Activated CD8-positive, alpha-beta memory T cell treated with anti-CD3 and anti-CD28 coated beads, Interleukin-2, amount 50 U/mL, for 4 hours (primary cell): ENCODE data around the gene HM13.
A peak's percentile ranks its signal among the peaks of the same experiment; 100 is the strongest.
"Not testable (repeated sequence)": the region's sequence is repeated elsewhere in the genome, so short reads cannot be mapped to it uniquely, and the experiment has no call there.

Experiments used
- DNase-seq: peaks from one replicate; pipeline ENCODE4 v3.0.0-alpha.2; 2020

The HM13 gene

DNA sequence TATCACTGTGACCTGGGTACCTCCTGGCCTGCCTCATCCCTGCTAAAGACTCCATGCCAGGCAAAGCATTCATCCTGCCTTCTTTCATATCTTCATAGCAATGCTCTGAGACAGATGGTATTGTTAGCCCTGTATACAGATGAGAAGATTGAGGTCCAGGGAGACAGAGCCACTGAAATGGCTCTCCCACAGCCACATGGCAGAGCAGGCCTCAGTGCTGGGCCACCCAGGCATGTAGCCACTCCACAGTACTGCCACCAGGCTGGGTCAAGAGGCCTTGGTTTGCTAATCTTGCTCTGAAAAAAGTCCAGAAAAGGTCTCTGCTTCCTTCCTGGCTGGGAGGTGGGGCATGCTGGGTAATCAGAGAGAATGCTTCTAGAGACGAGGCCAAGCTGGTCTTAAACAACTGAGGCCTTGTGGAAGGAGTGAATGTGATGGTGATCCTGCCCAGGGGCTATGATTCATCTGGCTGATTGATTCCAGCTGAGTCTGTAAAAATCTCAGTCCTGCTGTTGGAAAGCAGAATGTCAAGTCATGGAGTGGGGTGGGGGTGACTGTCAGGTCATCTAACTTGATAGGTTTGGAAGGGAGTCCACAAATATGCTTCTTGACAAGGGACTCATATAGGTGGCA, 29.8 kb downstream of the HM13 start:
- no peak for DNase-seq

- DNase-seq, result no peak
These were observed 30.4 kb downstream of the HM13 start for GRCh38 chr20:31544600-31544999.

GRCh38 chr20:31545621-31546040, 31.4 kb downstream of the HM13 start:
- DNase-seq, result not testable (repeated sequence)

GRCh38 chr20:31547017-31547675, 32.9 kb downstream of the HM13 start:
- DNase-seq, result peak; percentile 79

GRCh38 chr20:31547720-31548298, 33.6 kb downstream of the HM13 start:
- no peak for DNase-seq

DNA sequence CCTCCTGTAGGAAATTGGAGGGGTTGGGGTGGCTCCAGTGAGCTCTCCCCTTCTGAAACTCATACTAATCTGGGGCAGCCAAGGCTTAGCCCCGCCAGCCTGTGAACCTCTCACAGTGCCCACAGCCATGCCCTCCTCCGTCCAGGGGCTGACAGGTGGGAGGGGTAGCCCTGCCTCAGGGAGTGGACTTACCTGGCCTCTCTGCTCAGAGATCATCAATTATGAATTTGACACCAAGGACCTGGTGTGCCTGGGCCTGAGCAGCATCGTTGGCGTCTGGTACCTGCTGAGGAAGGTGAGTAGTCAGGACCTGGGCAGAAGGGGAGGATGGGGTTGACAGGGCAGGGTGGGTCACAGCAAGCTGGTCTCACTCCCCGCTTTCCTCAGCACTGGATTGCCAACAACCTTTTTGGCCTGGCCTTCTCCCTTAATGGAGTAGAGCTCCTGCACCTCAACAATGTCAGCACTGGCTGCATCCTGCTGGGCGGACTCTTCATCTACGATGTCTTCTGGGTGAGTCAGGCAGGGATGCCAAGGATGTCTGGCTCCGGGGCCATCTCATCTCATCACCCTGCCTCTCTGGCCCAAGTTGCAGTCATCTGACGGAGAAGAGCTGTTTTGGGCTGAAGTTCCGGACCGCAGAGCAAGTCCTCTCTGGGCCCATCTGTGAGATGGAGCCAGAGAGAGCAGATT, 34.7 kb downstream of the HM13 start:
- DNase-seq, result no peak

GRCh38 chr20:31549513-31549880, 35.3 kb downstream of the HM13 start:
- no peak for DNase-seq

- DNase-seq, result no peak
These were observed 35.9 kb downstream of the HM13 start for GRCh38 chr20:31550099-31550498.

DNA sequence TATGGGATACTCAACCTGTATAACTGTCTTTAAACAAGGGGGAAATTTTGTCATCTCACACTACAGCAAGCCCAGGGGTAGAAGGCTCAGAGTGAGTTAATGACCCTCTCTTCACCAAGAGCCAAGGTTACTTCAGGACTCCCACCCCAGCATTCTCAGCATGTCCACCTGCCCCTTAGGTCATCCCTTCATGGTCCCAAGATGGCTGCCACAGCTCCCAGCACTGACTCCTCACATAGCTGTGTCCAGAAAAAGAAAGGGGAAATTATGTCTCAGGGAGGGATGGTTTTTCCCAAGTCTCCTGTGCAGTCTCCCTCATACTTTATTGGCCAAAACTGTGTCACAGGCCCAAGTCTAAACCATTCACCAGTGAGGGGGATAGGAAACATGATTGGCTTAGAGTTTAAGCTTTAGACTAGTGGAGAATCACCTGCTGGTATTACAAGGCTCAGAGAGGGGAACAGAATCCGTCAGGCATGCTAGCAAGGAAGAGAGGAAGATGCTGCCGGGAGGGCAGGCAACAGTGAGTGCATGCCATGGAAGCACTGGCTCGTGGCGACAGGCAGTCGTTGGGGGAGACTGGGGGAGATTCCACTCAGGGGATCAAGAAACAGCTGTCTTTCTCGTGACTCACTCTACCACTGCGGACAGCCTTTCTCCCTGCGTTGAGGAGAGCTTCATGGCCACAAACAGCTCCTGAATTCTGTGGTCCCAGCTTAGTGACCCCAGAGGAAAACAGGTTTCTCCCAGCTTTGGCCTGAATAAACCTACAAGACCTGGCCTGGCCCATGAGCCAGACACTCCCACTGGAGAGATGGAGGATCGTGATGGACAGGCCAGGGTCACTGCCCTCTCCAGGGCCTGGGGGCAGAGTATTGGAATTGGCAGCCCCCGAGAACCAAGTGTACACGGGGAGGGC, 37.2 kb downstream of the HM13 start:
- DNase-seq, result no peak

GRCh38 chr20:31555203-31555775, 41.0 kb downstream of the HM13 start:
- no peak for DNase-seq

DNA sequence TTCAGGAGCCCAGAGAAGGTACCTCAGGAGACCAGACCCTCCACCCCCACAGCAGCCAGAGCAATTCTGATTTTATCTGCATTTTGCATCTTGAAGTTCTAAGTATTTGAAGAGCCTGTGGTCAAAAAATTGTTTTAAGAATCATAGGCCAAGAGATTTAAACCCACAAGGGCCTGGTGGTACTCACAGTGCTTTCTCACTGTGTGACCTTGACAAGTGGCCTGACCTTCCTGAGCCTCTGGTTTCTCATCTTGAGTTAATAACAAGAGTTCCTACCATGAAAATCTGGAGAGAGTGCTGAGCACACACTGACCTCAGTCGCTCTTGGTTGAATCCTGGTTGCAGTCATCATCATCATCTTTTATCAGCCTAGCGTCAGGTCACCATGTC, 45.5 kb downstream of the HM13 start:
- DNase-seq, result no peak

GRCh38 chr20:31560094-31560745, 46.0 kb downstream of the HM13 start:
- DNase-seq, result peak; percentile 76

DNA sequence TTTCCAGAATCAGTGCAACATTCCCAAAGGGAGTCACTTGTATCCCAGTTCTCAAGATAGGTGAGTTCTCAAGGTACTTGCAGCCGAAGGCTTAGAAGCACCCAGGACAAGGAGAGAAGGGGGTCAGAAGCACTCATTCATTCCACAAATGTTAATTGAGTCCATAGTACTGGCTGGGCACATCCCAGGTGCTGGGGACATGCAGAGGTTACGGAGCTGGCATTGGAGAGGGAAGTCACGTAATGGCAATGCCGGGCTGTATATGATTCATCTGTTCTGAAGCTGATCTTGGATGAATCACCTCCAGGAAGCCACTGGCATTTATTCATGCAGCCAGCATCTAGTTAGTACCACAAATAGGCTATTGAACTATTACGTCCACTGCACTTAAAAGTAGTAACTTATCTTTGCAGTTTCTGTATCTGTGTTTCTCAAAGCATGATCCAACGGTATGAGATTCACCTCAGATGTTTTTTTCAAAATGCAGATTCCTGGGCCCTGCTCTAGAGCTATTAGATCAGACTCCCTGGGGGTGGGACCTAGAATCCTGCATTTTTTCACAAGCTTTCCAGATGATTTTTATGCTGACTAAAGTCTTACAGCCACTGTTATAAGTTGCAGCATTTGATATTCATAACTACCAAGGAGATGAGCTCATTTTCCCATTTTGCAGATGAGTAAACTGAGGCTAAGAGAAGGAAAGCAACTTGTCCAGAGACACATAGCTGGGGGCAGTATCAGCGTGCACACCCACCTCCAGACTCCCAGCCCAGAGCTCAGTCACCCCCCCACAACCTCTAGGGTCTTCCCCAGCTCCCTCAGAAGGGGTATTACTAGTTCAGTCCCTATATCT, 46.7 kb downstream of the HM13 start:
- DNase-seq, result no peak

- DNase-seq, result no peak
These were observed 48.0 kb downstream of the HM13 start for GRCh38 chr20:31562241-31562640.

- no peak for DNase-seq
These were observed 50.0 kb downstream of the HM13 start for GRCh38 chr20:31564284-31564683.

- no peak for DNase-seq
These were observed 51.6 kb downstream of the HM13 start for GRCh38 chr20:31565699-31566318.

DNA sequence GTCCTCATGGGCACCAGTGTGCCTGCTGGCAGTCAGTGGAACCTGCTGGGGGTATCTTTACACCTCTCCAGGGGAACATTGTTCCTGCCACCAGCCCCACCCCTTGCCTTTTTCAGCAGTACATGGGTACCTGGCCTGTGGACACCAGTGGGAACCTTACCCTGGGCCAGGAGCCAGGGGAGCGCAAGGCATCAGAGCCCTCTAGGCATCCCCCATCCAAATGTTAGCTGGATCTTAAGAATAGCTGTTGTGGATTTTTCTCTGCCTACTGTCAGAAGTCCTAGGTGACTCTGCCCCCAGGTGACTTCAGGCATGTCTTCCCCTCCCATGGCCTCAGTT, 52.0 kb downstream of the HM13 start:
- no peak for DNase-seq

GRCh38 chr20:31566658-31567379, 52.6 kb downstream of the HM13 start:
- peak; percentile 39 for DNase-seq

GRCh38 chr20:31567380-31567720, 53.1 kb downstream of the HM13 start:
- no peak for DNase-seq
